Left renal pelvis (tissue), 4 donors: ENCODE measurements around the gene TMEM123. TPM values are rescaled to one million over a fixed set of nuclear protein-coding genes. Genes with fewer than 3 reads are reported as not detected.
"Not testable (repeated sequence)": the region's sequence is repeated elsewhere in the genome, so short reads cannot be mapped to it uniquely, and the experiment has no call there.

ENCODE experiments used
- DNase-seq, 4 donors: peaks; one replicate each; pipeline ENCODE4 v3.0.0-alpha.2; 2013; ENCODE audit warnings: low read depth in 4 of 4, low spot score in 3 of 4
- polyA plus RNA-seq, 4 donors: library from polyadenylated mRNA; unstranded; fragments of 120-200 nt; gene quantifications; one replicate each; pipeline ENCODE4 v1.2.1, GENCODE V29; 2013; ENCODE audit not compliant: insufficient read length in 4 of 4

The TMEM123 gene
- polyA plus RNA-seq, 4 donors: 179 to 384 (median 284) TPM

GRCh38 chr11:102451041-102451680 is 1.4 kb downstream of the TMEM123 start:
- DNase-seq: peak in 1 of 4 donors; percentile 29

- DNase-seq: no peak
These were observed 2.7 kb downstream of the TMEM123 start for GRCh38 chr11:102449651-102450570.

GRCh38 chr11:102448869-102449224 is 3.7 kb downstream of the TMEM123 start:
- no peak for DNase-seq

- no peak for DNase-seq
These were observed 4.4 kb downstream of the TMEM123 start for GRCh38 chr11:102447941-102448868.

- DNase-seq: no peak
These were observed 5.4 kb downstream of the TMEM123 start for GRCh38 chr11:102447193-102447592.

- DNase-seq: no peak
These were observed 6.0 kb downstream of the TMEM123 start for GRCh38 chr11:102446606-102447005.

GRCh38 chr11:102444693-102445092 is 7.9 kb downstream of the TMEM123 start:
- not testable (repeated sequence) for DNase-seq

GRCh38 chr11:102444142-102444541 is 8.4 kb downstream of the TMEM123 start:
- not testable (repeated sequence) for DNase-seq

- DNase-seq: not testable (repeated sequence)
These were observed 13.6 kb downstream of the TMEM123 start for GRCh38 chr11:102439063-102439363.

- no peak for DNase-seq
These were observed 14.1 kb downstream of the TMEM123 start for GRCh38 chr11:102438311-102439062.

GRCh38 chr11:102437727-102438126 is 14.8 kb downstream of the TMEM123 start:
- DNase-seq: no peak

- DNase-seq: no peak
These were observed 15.6 kb downstream of the TMEM123 start for GRCh38 chr11:102436976-102437375.

GRCh38 chr11:102436561-102436960 is 16.0 kb downstream of the TMEM123 start:
- DNase-seq: no peak

- DNase-seq: no peak
These were observed 16.9 kb downstream of the TMEM123 start for GRCh38 chr11:102435688-102436087.

- not testable (repeated sequence) for DNase-seq
These were observed 19.0 kb downstream of the TMEM123 start for GRCh38 chr11:102433571-102433970.

- DNase-seq: not testable (repeated sequence)
These were observed 20.0 kb downstream of the TMEM123 start for GRCh38 chr11:102432560-102432959.

GRCh38 chr11:102431404-102431803 is 21.2 kb downstream of the TMEM123 start:
- DNase-seq: no peak

GRCh38 chr11:102430158-102430836 is 22.3 kb downstream of the TMEM123 start:
- no peak for DNase-seq

- no peak for DNase-seq
These were observed 22.9 kb downstream of the TMEM123 start for GRCh38 chr11:102429691-102430090.

- DNase-seq: no peak
These were observed 23.3 kb downstream of the TMEM123 start for GRCh38 chr11:102429226-102429625.
